ENCODE results near the gene CDH22. TPM values are rescaled to one million over a fixed set of nuclear protein-coding genes. Genes with fewer than 3 reads are reported as not detected.
A peak's percentile ranks its signal among the peaks of the same experiment; 100 is the strongest.

CDH22 gene
- total and polyA plus RNA-seq, 12 donors = 0.04 to 11.0 (median 0.64) TPM

- Histone ChIP-seq H3K27ac (peak overlapping the region in 7 of 10 donors; percentile 39 to 62 (median 46)), H3K9me3 (no peaks in the 10 kb centered on the region), H3K36me3 (no peaks in the 10 kb centered on the region), H3K4me1 (peaks cover 0 to 49% (median 14%) of the 10 kb centered on the region in 9 donors), H3K4me3 (no peak overlapping the region), H3K27me3 (peaks cover 0 to 65% (median 55%) of the 10 kb centered on the region in 7 donors)
- ATAC-seq (peak; percentile 44 to 85 (median 80)), DNase-seq (no peak)
- no peak for TF ChIP-seq CTCF (IDR thresholded peaks at IDR 0.05)
- intact Hi-C loops (cut with DNase I) = no loop called here
- WGBS, 2 donors = 47 to 48% methylated on average over 6 of the region's 6 CpGs
These were observed 101.2 kb downstream of the CDH22 start for GRCh38 chr20:46206992-46207549.

GRCh38 chr20:46206025-46206424 lies 102.3 kb downstream of the CDH22 start:
- peak overlapping the region in 1 of 10 donors; percentile 45 for H3K27ac ChIP-seq
- peaks cover 0 to 65% (median 56%) of the 10 kb centered on the region in 7 donors for H3K27me3 ChIP-seq
- DNase-seq (peak in 1 of 2 donors; percentile 46), ATAC-seq (peak; percentile 26 to 78 (median 60))
- TF ChIP-seq CTCF (IDR thresholded peaks at IDR 0.05) = no peak
- intact Hi-C loops (cut with DNase I) = no loop called here
- 39 to 43% methylated on average over 5 of the region's 5 CpGs for WGBS, 2 donors
- H3K4me1 ChIP-seq = peaks cover 0 to 49% (median 14%) of the 10 kb centered on the region in 9 donors
- H3K4me3 ChIP-seq = no peak overlapping the region
- no peaks in the 10 kb centered on the region for H3K9me3 ChIP-seq
- H3K36me3 ChIP-seq = no peaks in the 10 kb centered on the region

- intact Hi-C loops (cut with DNase I) = no loop called here
- Histone ChIP-seq H3K27me3 (peaks cover 0 to 65% (median 56%) of the 10 kb centered on the region in 7 donors), H3K4me3 (no peak overlapping the region), H3K36me3 (no peaks in the 10 kb centered on the region), H3K4me1 (peaks cover 0 to 49% (median 14%) of the 10 kb centered on the region in 9 donors), H3K9me3 (no peaks in the 10 kb centered on the region), H3K27ac (peak overlapping the region in 1 of 10 donors; percentile 45)
- ATAC-seq = no peak
- DNase-seq = no peak
- WGBS, 2 donors = 51 to 54% methylated on average over 3 of the region's 3 CpGs
- no peak for TF ChIP-seq CTCF (IDR thresholded peaks at IDR 0.05)
These were observed 102.9 kb downstream of the CDH22 start for GRCh38 chr20:46205349-46205748.

- H3K4me3 ChIP-seq = no peak overlapping the region
- intact Hi-C loops (cut with DNase I) = no loop called here
- H3K4me1 ChIP-seq = peaks cover 0 to 49% (median 14%) of the 10 kb centered on the region in 9 donors
- H3K27ac ChIP-seq = no peak overlapping the region
- no peak for TF ChIP-seq CTCF (IDR thresholded peaks at IDR 0.05)
- DNase-seq (no peak), ATAC-seq (no peak)
- WGBS, 2 donors = 45 to 53% methylated on average over 8 of the region's 8 CpGs
- no peaks in the 10 kb centered on the region for H3K9me3 ChIP-seq
- H3K36me3 ChIP-seq = no peaks in the 10 kb centered on the region
- peaks cover 0 to 65% (median 56%) of the 10 kb centered on the region in 7 donors for H3K27me3 ChIP-seq
These were observed 103.6 kb downstream of the CDH22 start for GRCh38 chr20:46204594-46205186.

Measured in heart right ventricle (tissue), 16 donors.